Measurements from ENCODE around the gene HIGD1C.
"Not testable (repeated sequence)": the region's sequence is repeated elsewhere in the genome, so short reads cannot be mapped to it uniquely, and the experiment has no call there.

- not testable (repeated sequence) for TF ChIP-seq ZNF148 (tag by site-specific recombination; IDR thresholded peaks at IDR 0.05; ENCODE audit: borderline replicate concordance); ZNF701 (tag by site-specific recombination; IDR thresholded peaks at IDR 0.05); ZSCAN18 (tag by site-specific recombination; IDR thresholded peaks at IDR 0.05); PRDM1 (tag by site-specific recombination; IDR thresholded peaks at IDR 0.05); PBX3 (CRISPR knock-in tag; IDR thresholded peaks at IDR 0.05); CTCF (tag by site-specific recombination; IDR thresholded peaks at IDR 0.05)
Measured at GRCh38 chr12:50954789-50955188, 2.4 kb downstream of the HIGD1C start.
